PC-9 (cell line): ENCODE results near the gene MAP4K3. TPM values are rescaled to one million over a fixed set of nuclear protein-coding genes. Genes with fewer than 3 reads are reported as not detected.

ENCODE experiments used
- BruUV-seq: library from RNA; stranded (reverse); fragments of 400-500 nt; replicated peaks from 2 replicates; lab custom pipeline; 2021; lab: Mats Ljungman, UMichigan
- CTCF ChIA-PET: fragments of 300-600 bp; sonication (Branson Sonifier 250); formaldehyde crosslinking; loops from one replicate; lab custom pipeline; 2022; ENCODE audit warnings: antibody characterized with exemption; lab: Charles Lee
- POLR2A ChIA-PET: fragments of 300-600 bp; sonication (Branson Sonifier 250); formaldehyde crosslinking; loops from one replicate; lab custom pipeline; 2022; ENCODE audit warnings: antibody characterized with exemption; ENCODE audit not compliant: unreplicated experiment; lab: Charles Lee
- DNase-seq, 2 experiments: peaks; one replicate each; pipeline versions ENCODE4 v3.0.0 to v3.0.0-alpha.2; 2015 to 2022; ENCODE audit warnings: mixed read lengths in 1 of 2
- H2AFZ ChIP-seq: fragments of 200-600 bp; sonication (generic); 2 replicates; pipeline ENCODE4 v1.8.1; 2017; ENCODE audit warnings: antibody characterized with exemption
- H3F3A ChIP-seq: fragments of 200-600 bp; sonication (generic); 2 replicates; pipeline ENCODE4 v1.8.1; 2017; ENCODE audit warnings: antibody characterized with exemption, mild to moderate bottlenecking, low read depth; ENCODE audit not compliant: insufficient read depth
- H3K27ac ChIP-seq: fragments of 200-600 bp; sonication (generic); 2 replicates; pipeline ENCODE4 v1.6.1; 2016; ENCODE audit warnings: mixed run types
- H3K27me3 ChIP-seq: fragments of 200-600 bp; sonication (generic); 2 replicates; pipeline ENCODE4 v1.6.1; 2016; ENCODE audit warnings: low read depth, mixed run types; ENCODE audit not compliant: insufficient read depth
- H3K36me3 ChIP-seq: fragments of 200-600 bp; sonication (generic); 2 replicates; pipeline ENCODE4 v1.6.1; 2016; ENCODE audit warnings: low read depth, mixed run types
- H3K4me1 ChIP-seq: fragments of 200-600 bp; sonication (generic); replicated peaks from 2 replicates; pipeline ENCODE4 v1.6.1; 2016; ENCODE audit warnings: mixed run types; ENCODE audit not compliant: insufficient read depth
- H3K4me2 ChIP-seq: fragments of 200-600 bp; sonication (generic); 2 replicates; pipeline ENCODE4 v1.6.1; 2017; ENCODE audit warnings: mixed run types
- H3K4me3 ChIP-seq: fragments of 200-600 bp; sonication (generic); 2 replicates; pipeline ENCODE4 v1.6.1; 2016; ENCODE audit warnings: mixed run types
- H3K79me2 ChIP-seq: fragments of 200-600 bp; sonication (generic); 2 replicates; pipeline ENCODE4 v1.6.1; 2017; ENCODE audit warnings: low read depth, mixed run types
- H3K9me2 ChIP-seq: fragments of 200-600 bp; sonication (generic); 2 replicates; pipeline ENCODE4 v1.8.1; 2017; ENCODE audit warnings: mild to moderate bottlenecking; ENCODE audit not compliant: insufficient read depth
- H3K9me3 ChIP-seq: fragments of 200-600 bp; sonication (generic); 2 replicates; pipeline ENCODE4 v1.8.1; 2016; ENCODE audit warnings: low read depth; ENCODE audit not compliant: insufficient read depth
- H4K20me1 ChIP-seq: fragments of 200-600 bp; sonication (generic); 2 replicates; pipeline ENCODE4 v1.8.1; 2017; ENCODE audit not compliant: insufficient read depth
- CTCF ChIP-seq: fragments of 200-600 bp; sonication (generic); conservative IDR thresholded peaks from 2 replicates; pipeline ENCODE4 v1.6.1; 2017; ENCODE audit warnings: mixed run types, antibody characterized with exemption, mild to moderate bottlenecking, moderate library complexity
- EZH2 ChIP-seq: fragments of 200-600 bp; sonication (generic); IDR thresholded peaks from 2 replicates; pipeline ENCODE4 v1.8.0; 2017; ENCODE audit warnings: antibody characterized with exemption, low read depth
- intact Hi-C: fragments of 100-400 bp; cut with micrococcal nuclease; formaldehyde crosslinking; loops from one replicate; pipeline ENCODE4 v1.10.0; 2022; ENCODE audit not compliant: unreplicated experiment
- total RNA-seq: library from RNA; stranded (reverse); gene quantifications from 2 replicates; pipeline ENCODE4 v1.2.3, GENCODE V29; 2021

MAP4K3 gene
- total RNA-seq, 1 experiment from 2014 or later: 38.4 TPM

- no TSS peak for BruUV-seq
- no peaks in the 10 kb centered on the region for H3K9me2 ChIP-seq
- H3K36me3 ChIP-seq: no peaks in the 10 kb centered on the region
- intact Hi-C loops: no loop called here
- no peaks in the 10 kb centered on the region for H3K9me3 ChIP-seq
- H3K79me2 ChIP-seq: no peaks in the 10 kb centered on the region
- no peaks in the 10 kb centered on the region for H4K20me1 ChIP-seq
- H3F3A ChIP-seq: no peaks in the 10 kb centered on the region
- no peak overlapping the region for H3K4me3 ChIP-seq
- CTCF ChIA-PET: no interaction called here
- H3K27ac ChIP-seq: no peak overlapping the region
- DNase-seq: no peak
- H3K4me1 ChIP-seq: no peaks in the 10 kb centered on the region
- H3K27me3 ChIP-seq: no peaks in the 10 kb centered on the region
- TF ChIP-seq EZH2 (no peak), CTCF (no peak)
- H3K4me2 ChIP-seq: no peak overlapping the region
- POLR2A ChIA-PET: no interaction called here
- H2AFZ ChIP-seq: no peak overlapping the region
Measured at GRCh38 chr2:39301352-39301751, 135.7 kb downstream of the MAP4K3 start.

- no peak for TF ChIP-seq EZH2
- no peak for TF ChIP-seq CTCF
- ChIA-PET CTCF (no interaction called here), POLR2A (no interaction called here)
- no peaks in the 10 kb centered on the region for H3K36me3 ChIP-seq
- no peaks in the 10 kb centered on the region for H3K27me3 ChIP-seq
- no peaks in the 10 kb centered on the region for H3K9me2 ChIP-seq
- no peaks in the 10 kb centered on the region for H3K9me3 ChIP-seq
- DNase-seq: no peak
- H4K20me1 ChIP-seq: no peaks in the 10 kb centered on the region
- no peak overlapping the region for H2AFZ ChIP-seq
- H3K4me2 ChIP-seq: no peak overlapping the region
- no peaks in the 10 kb centered on the region for H3F3A ChIP-seq
- H3K79me2 ChIP-seq: no peaks in the 10 kb centered on the region
- no peaks in the 10 kb centered on the region for H3K4me1 ChIP-seq
- intact Hi-C loops: no loop called here
- no peak overlapping the region for H3K4me3 ChIP-seq
- H3K27ac ChIP-seq: no peak overlapping the region
- BruUV-seq: no TSS peak
Measured at GRCh38 chr2:39300044-39300978, 136.8 kb downstream of the MAP4K3 start.

- H3K4me3 ChIP-seq: no peak overlapping the region
- H3K4me1 ChIP-seq: no peaks in the 10 kb centered on the region
- no peaks in the 10 kb centered on the region for H3K9me3 ChIP-seq
- TF ChIP-seq CTCF (no peak), EZH2 (no peak)
- POLR2A ChIA-PET: no interaction called here
- H3K27me3 ChIP-seq: no peaks in the 10 kb centered on the region
- peaks cover 3% of the 10 kb centered on the region; the same call in 1 of the 2 replicates for H3F3A ChIP-seq
- BruUV-seq: no TSS peak
- no peaks in the 10 kb centered on the region for H3K9me2 ChIP-seq
- no peaks in the 10 kb centered on the region for H3K79me2 ChIP-seq
- H4K20me1 ChIP-seq: no peaks in the 10 kb centered on the region
- DNase-seq: no peak
- peaks cover 25% of the 10 kb centered on the region; the same call in 1 of the 2 replicates for H3K36me3 ChIP-seq
- intact Hi-C loops: no loop called here
- no peak overlapping the region for H3K4me2 ChIP-seq
- H3K27ac ChIP-seq: no peak overlapping the region
- no peak overlapping the region for H2AFZ ChIP-seq
- CTCF ChIA-PET: no interaction called here
Measured at GRCh38 chr2:39290433-39290832, 146.7 kb downstream of the MAP4K3 start.
